Left renal cortex interstitium (tissue), 4 donors: ENCODE results near the gene SERINC5. TPM values are rescaled to one million over a fixed set of nuclear protein-coding genes. Genes with fewer than 3 reads are reported as not detected.

Source experiments
- DNase-seq, 4 donors: peaks; one replicate each; pipeline ENCODE4 v3.0.0-alpha.2; 2013; ENCODE audit warnings: low read depth in 4 of 4, low spot score in 2 of 4, missing footprints in 1 of 4
- polyA plus RNA-seq, 4 donors: library from polyadenylated mRNA; unstranded; fragments of 120-200 nt; gene quantifications; one replicate each; pipeline ENCODE4 v1.2.1, GENCODE V29; 2013; ENCODE audit not compliant: insufficient read length in 4 of 4

The SERINC5 gene
- polyA plus RNA-seq, 4 donors = 49.6 to 63.7 (median 51.7) TPM

- DNase-seq = no peak
Observed at GRCh38 chr5:80072103-80073073, 183.5 kb downstream of the SERINC5 start.

GRCh38 chr5:80071510-80072021, 184.3 kb downstream of the SERINC5 start:
- DNase-seq = no peak

- no peak for DNase-seq
Observed at GRCh38 chr5:80070338-80071056, 185.4 kb downstream of the SERINC5 start.

- no peak for DNase-seq
Observed at GRCh38 chr5:80069918-80070318, 185.9 kb downstream of the SERINC5 start.

- DNase-seq = no peak
Observed at GRCh38 chr5:80069251-80069800, 186.5 kb downstream of the SERINC5 start.

GRCh38 chr5:80068775-80069174, 187.1 kb downstream of the SERINC5 start:
- DNase-seq = no peak

GRCh38 chr5:80068246-80068636, 187.6 kb downstream of the SERINC5 start:
- DNase-seq = no peak

GRCh38 chr5:80067531-80068245, 188.2 kb downstream of the SERINC5 start:
- DNase-seq = no peak

- no peak for DNase-seq
Observed at GRCh38 chr5:80067016-80067415, 188.8 kb downstream of the SERINC5 start.

GRCh38 chr5:80064124-80064523, 191.7 kb downstream of the SERINC5 start:
- no peak for DNase-seq

Other genes with a start within 250 kb of the SERINC5 start
- 10 to 100 TPM; 10.9 to 17.5 (median 14.8) TPM for gene THBS4, start 220.7 kb downstream of the SERINC5 start, polyA plus RNA-seq
- not detected for gene SPZ1, start 64.0 kb upstream of the SERINC5 start, polyA plus RNA-seq
- gene ZFYVE16, start 152.0 kb upstream of the SERINC5 start, polyA plus RNA-seq = 10 to 100 TPM; 56.0 to 95.0 (median 68.6) TPM
- gene FAM151B, start 232.1 kb upstream of the SERINC5 start, polyA plus RNA-seq = 1 to 10 TPM; 2.2 to 3.3 (median 2.9) TPM